HUES48 (cell line): ENCODE measurements around the gene PEX10.

Source experiments
- H3K27ac ChIP-seq: one replicate; pipeline ENCODE4 v1.7.0; 2013; ENCODE audit warnings: low read depth, low read length, inconsistent platforms
- H3K27me3 ChIP-seq: 2 replicates; pipeline ENCODE4 v1.6.1; 2013; ENCODE audit warnings: mild to moderate bottlenecking, low read length; ENCODE audit not compliant: control insufficient read depth, insufficient read depth
- H3K36me3 ChIP-seq: 2 replicates; pipeline ENCODE4 v1.6.1; 2013; ENCODE audit warnings: low read length; ENCODE audit not compliant: control insufficient read depth, insufficient read depth
- H3K4me1 ChIP-seq: 2 replicates; pipeline ENCODE4 v1.6.1; 2013; ENCODE audit warnings: mild to moderate bottlenecking, low read length; ENCODE audit not compliant: control insufficient read depth, insufficient read depth
- H3K4me3 ChIP-seq: 2 replicates; pipeline ENCODE4 v1.5.1; 2013; ENCODE audit warnings: mild to moderate bottlenecking, low read depth, low read length
- H3K9ac ChIP-seq: 2 replicates; pipeline ENCODE4 v1.6.1; 2013; ENCODE audit warnings: mild to moderate bottlenecking, low read depth, low read length, moderate library complexity
- H3K9me3 ChIP-seq: 2 replicates; pipeline ENCODE4 v1.6.1; 2013; ENCODE audit warnings: low read length; ENCODE audit not compliant: control insufficient read depth, insufficient read depth

Gene PEX10

DNA sequence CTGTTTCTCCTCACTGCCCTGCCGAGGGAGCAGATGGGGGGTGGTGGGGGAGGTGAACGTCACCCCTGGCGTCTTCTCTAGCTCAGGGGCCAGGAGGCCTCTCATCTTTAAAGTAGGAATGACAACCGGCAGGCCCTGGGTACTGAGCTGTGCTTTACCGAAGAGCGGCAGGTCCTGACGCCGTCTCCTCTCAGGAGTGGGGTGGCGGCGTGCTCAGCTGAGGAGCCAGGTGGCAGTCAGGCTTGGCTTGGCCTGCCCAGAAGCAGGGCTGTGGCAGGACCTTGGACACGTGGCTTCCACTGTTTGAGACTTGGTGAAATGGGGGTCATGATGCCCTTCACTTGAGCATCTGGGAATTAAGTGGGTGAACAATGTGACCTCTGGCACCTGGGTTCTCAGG lies 17.6 kb downstream of the PEX10 start:
- Histone ChIP-seq H3K36me3 (peaks cover 66% of the 10 kb centered on the region), H3K9ac (no peak overlapping the region), H3K9me3 (no peaks in the 10 kb centered on the region), H3K4me3 (no peak overlapping the region), H3K27me3 (no peaks in the 10 kb centered on the region), H3K27ac (no peak overlapping the region), H3K4me1 (no peaks in the 10 kb centered on the region)

DNA sequence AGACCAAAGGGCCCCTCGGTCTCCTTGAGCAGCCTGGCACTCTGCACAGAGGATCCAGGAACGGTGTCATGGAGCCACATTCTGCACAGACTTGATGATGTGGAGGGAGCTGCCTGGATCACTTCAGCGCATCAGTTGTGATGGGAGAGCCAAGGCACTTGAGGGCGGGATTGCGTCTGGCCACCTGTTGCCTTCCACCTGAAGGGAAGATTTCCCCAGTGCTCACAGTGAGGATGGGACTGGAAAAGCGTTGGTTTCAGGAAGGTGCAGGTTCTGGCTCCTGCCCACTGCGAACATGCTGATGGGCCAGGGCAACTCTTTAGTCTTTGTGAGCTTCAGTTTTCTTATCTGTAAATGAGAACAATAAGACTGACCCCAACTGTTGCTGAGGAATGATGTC lies 18.1 kb downstream of the PEX10 start:
- Histone ChIP-seq H3K9me3 (no peaks in the 10 kb centered on the region), H3K27ac (no peak overlapping the region), H3K36me3 (peaks cover 63% of the 10 kb centered on the region), H3K4me1 (no peaks in the 10 kb centered on the region), H3K27me3 (no peaks in the 10 kb centered on the region), H3K9ac (no peak overlapping the region), H3K4me3 (no peak overlapping the region)

DNA sequence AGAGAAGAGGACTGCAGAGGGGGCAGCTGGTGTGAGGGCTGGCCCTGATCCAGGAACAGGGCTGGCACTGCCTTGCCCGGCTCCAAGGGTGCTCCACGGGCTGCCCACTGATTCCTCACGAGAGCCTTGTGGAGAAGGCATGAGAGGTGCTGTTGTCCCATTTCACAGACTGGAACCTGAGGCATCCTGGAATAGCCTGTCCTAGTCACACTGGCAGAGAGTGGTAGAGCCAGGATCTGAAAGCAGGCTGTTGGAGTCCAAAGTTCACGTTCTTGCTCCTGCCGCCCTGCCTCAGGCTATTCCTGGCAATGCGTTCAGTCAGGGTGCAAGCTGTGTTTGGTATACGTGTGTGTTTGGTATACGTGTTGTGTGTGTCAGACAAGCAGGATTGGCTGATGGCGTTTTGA lies 18.9 kb downstream of the PEX10 start:
- Histone ChIP-seq H3K36me3 (peaks cover 55% of the 10 kb centered on the region), H3K27ac (no peak overlapping the region), H3K4me3 (no peak overlapping the region), H3K4me1 (no peaks in the 10 kb centered on the region), H3K27me3 (no peaks in the 10 kb centered on the region), H3K9me3 (no peaks in the 10 kb centered on the region), H3K9ac (no peak overlapping the region)

DNA sequence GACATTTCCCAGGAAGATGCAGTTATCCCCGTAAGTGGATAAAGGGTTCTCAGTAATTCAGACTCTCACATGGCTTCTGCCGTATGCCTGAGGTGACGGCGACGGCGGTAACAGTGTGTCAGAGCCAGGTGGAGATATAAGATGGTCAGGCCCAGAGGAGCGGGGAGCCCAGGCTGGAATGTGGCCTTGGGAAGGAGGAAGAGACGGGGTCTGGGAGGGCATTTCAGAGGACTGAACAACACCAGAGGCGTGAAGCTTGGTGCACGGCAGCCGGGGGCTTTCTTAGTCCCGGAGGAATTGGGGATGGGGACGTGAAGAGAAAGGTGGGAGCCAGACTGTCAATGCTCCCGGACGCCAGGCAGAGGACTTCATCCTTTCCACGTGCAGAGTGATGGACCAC lies 19.7 kb downstream of the PEX10 start:
- no peaks in the 10 kb centered on the region for H3K4me1 ChIP-seq
- peak overlapping the region; percentile 95 for H3K4me3 ChIP-seq
- peak overlapping the region; percentile 45 for H3K27ac ChIP-seq
- no peaks in the 10 kb centered on the region for H3K9me3 ChIP-seq
- H3K36me3 ChIP-seq: peaks cover 53% of the 10 kb centered on the region
- H3K27me3 ChIP-seq: no peaks in the 10 kb centered on the region
- H3K9ac ChIP-seq: 0 out of 2 replicates have a peak overlapping the region, but pooled peaks have one; percentile 34

- H3K27ac ChIP-seq: peak overlapping the region; percentile 45
- H3K9me3 ChIP-seq: no peaks in the 10 kb centered on the region
- peak overlapping the region; percentile 95 for H3K4me3 ChIP-seq
- peak overlapping the region; percentile 34; the same call in 1 of the 2 replicates for H3K9ac ChIP-seq
- peaks cover 47% of the 10 kb centered on the region for H3K36me3 ChIP-seq
- no peaks in the 10 kb centered on the region for H3K27me3 ChIP-seq
- H3K4me1 ChIP-seq: no peaks in the 10 kb centered on the region
Measured at GRCh38 chr1:2391931-2392509, 20.3 kb downstream of the PEX10 start.

GRCh38 chr1:2391041-2391930 lies 21.1 kb downstream of the PEX10 start, which contains the start of the genes MORN1 and RER1:
Gene MORN1, minus strand, starts transcription at chr1:2391554. Its CDS starts 21 bp downstream, at chr1:2391533.
Gene RER1, plus strand, starts transcription at chr1:2391841. Its CDS starts 3,950 bp downstream, at chr1:2395791.
- Histone ChIP-seq H3K9me3 (no peaks in the 10 kb centered on the region), H3K27ac (peak within 1 kb of the TSS; percentile 94), H3K4me1 (no peaks in the 10 kb centered on the region), H3K9ac (peak within 1 kb of the TSS; percentile 82), H3K4me3 (peak within 1 kb of the TSS; percentile 95), H3K27me3 (no peaks in the 10 kb centered on the region), H3K36me3 (peaks cover 40% of the 10 kb centered on the region)

DNA sequence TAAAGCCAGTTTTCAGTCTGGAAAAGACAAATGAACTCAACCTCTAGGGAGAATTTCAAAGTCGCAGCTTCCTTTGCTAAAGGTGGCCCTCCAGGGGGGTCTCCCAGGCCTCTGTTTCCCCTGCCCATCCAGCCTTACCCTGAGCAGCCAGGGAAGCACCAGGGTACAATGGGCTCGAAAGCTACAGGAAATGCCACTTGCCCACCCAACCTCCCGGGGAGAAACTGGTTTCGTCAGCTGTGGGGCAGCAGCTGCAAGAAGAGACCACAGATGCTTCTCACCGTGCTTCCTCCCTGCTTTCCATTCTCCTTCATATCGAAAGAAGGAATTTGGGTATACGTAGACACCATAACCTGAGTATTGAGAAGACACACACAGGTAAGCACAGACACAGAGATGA lies 22.7 kb downstream of the PEX10 start:
- H3K9ac ChIP-seq: no peak overlapping the region
- no peaks in the 10 kb centered on the region for H3K9me3 ChIP-seq
- H3K27me3 ChIP-seq: no peaks in the 10 kb centered on the region
- H3K27ac ChIP-seq: no peak overlapping the region
- H3K4me3 ChIP-seq: no peak overlapping the region
- H3K36me3 ChIP-seq: peaks cover 24% of the 10 kb centered on the region
- no peaks in the 10 kb centered on the region for H3K4me1 ChIP-seq

- no peak overlapping the region for H3K4me3 ChIP-seq
- H3K27ac ChIP-seq: no peak overlapping the region
- peaks cover 15% of the 10 kb centered on the region for H3K36me3 ChIP-seq
- no peaks in the 10 kb centered on the region for H3K4me1 ChIP-seq
- no peak overlapping the region for H3K9ac ChIP-seq
- H3K27me3 ChIP-seq: no peaks in the 10 kb centered on the region
- H3K9me3 ChIP-seq: no peaks in the 10 kb centered on the region
Measured at GRCh38 chr1:2388004-2388913, 24.1 kb downstream of the PEX10 start.

GRCh38 chr1:2386636-2387611 lies 25.4 kb downstream of the PEX10 start:
- H3K36me3 ChIP-seq: peaks cover 10% of the 10 kb centered on the region
- no peak overlapping the region for H3K4me3 ChIP-seq
- no peak overlapping the region for H3K9ac ChIP-seq
- no peaks in the 10 kb centered on the region for H3K27me3 ChIP-seq
- H3K27ac ChIP-seq: no peak overlapping the region
- H3K4me1 ChIP-seq: no peaks in the 10 kb centered on the region
- H3K9me3 ChIP-seq: no peaks in the 10 kb centered on the region
